Fibroblast of lung (primary cell): ENCODE data around the gene GRK6.

Experiments used
- CTCF ChIP-seq, 2 donors: IDR thresholded peaks in 1 of 2; conservative IDR thresholded peaks in 1 of 2; 1 replicate in 1 of 2; 2 replicates in 1 of 2; pipeline ENCODE4 v1.5.1; 2011 to 2012; ENCODE audit warnings: low read length in 2 of 2, control low read depth in 1 of 2, inconsistent platforms in 1 of 2, low read depth in 1 of 2, mild to moderate bottlenecking in 1 of 2
- EZH2 ChIP-seq: IDR thresholded peaks from 2 replicates; pipeline ENCODE4 v1.5.1; 2012; ENCODE audit warnings: low read length, control low read depth, mild to moderate bottlenecking; ENCODE audit errors: missing control alignments

- TF ChIP-seq EZH2: no peak
- TF ChIP-seq CTCF (conservative IDR thresholded peaks at IDR 0.05 in 1 of 2, IDR thresholded peaks at IDR 0.05 in 1 of 2; ENCODE audit: low read depth in 1 of 2, low read length in 2 of 2): no peak
Measured at GRCh38 chr5:177473443-177474001, 47.0 kb downstream of the GRK6 start, which contains the start of gene DBN1.
